ENCODE data around the gene BTBD19. TPM values are rescaled to one million over a fixed set of nuclear protein-coding genes. Genes with fewer than 3 reads are reported as not detected.
A peak's percentile ranks its signal among the peaks of the same experiment; 100 is the strongest.

Gene BTBD19
- total and polyA plus RNA-seq, 9 of the 15 experiments (the other 6 are each of a cell fraction or from before 2014, with no cell fraction given) = 0.22 to 2.0 (median 0.95) TPM

DNA sequence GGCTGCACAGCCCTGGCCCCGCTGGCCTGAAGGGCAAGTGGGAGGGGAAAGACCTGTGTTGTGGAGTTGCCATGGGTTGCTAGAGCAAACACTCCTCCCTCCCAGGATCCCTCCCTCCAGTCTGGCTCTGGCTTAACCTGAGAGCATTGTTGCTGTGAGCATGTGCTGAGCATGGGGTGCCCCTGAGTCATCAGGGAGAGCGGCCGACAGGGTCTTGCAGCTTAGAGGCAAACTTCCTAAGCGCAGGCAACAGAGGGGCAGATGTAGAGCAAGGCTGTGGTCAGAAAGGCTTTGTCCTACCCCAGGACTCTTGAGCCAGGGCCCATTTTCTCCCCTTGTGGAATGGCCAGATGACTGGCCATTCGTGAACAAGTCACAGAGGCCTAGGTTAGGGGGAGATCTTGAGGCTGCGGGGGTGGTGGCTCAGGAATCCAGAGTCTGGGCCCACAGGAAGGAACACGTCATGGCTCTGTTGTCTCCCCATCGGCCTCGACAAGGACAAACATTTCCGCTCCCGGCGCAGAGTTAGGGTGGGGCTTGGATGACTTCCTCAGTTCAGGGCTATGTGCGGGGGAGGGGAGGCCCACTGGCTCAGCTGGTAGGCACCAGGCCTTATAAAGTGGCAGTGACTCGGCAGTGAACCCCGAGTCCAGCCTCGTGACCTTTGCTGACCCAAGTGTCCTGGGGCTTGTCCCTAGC, 810 bp upstream of the BTBD19 start (continued):
- peak in 1 of 3 experiments; percentile 0; a peak in 1 of 6 replicates for TF ChIP-seq CTCF (IDR thresholded peaks at IDR 0.05 in 2 of 3, conservative IDR thresholded peaks at IDR 0.05 in 1 of 3; ENCODE audit: insufficient read depth in 2 of 3, low read depth in 1 of 3, low read length in 3 of 3)
- no peak for TF ChIP-seq ZNF780A (CRISPR knock-in tag; IDR thresholded peaks at IDR 0.05)
- 0 out of 2 replicates have a peak, but pooled peaks have one; percentile 15 for TF ChIP-seq TEAD2 (tag; IDR thresholded peaks at IDR 0.05)
- TF ChIP-seq, protein P1, sequence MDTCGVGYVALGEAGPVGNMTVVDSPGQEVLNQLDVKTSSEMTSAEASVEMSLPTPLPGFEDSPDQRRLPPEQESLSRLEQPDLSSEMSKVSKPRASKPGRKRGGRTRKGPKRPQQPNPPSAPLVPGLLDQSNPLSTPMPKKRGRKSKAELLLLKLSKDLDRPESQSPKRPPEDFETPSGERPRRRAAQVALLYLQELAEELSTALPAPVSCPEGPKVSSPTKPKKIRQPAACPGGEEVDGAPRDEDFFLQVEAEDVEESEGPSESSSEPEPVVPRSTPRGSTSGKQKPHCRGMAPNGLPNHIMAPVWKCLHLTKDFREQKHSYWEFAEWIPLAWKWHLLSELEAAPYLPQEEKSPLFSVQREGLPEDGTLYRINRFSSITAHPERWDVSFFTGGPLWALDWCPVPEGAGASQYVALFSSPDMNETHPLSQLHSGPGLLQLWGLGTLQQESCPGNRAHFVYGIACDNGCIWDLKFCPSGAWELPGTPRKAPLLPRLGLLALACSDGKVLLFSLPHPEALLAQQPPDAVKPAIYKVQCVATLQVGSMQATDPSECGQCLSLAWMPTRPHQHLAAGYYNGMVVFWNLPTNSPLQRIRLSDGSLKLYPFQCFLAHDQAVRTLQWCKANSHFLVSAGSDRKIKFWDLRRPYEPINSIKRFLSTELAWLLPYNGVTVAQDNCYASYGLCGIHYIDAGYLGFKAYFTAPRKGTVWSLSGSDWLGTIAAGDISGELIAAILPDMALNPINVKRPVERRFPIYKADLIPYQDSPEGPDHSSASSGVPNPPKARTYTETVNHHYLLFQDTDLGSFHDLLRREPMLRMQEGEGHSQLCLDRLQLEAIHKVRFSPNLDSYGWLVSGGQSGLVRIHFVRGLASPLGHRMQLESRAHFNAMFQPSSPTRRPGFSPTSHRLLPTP (IDR thresholded peaks at IDR 0.05; ENCODE audit: borderline replicate concordance, extremely low read depth, insufficient read length) = no peak
- TF ChIP-seq CBX5 (IDR thresholded peaks at IDR 0.05; ENCODE audit: borderline replicate concordance, low read depth) = no peak; the same call in 1 of the 2 replicates
- no peak for TF ChIP-seq SREBF2 (CRISPR knock-in tag; IDR thresholded peaks at IDR 0.05)
- TF ChIP-seq, protein P2, sequence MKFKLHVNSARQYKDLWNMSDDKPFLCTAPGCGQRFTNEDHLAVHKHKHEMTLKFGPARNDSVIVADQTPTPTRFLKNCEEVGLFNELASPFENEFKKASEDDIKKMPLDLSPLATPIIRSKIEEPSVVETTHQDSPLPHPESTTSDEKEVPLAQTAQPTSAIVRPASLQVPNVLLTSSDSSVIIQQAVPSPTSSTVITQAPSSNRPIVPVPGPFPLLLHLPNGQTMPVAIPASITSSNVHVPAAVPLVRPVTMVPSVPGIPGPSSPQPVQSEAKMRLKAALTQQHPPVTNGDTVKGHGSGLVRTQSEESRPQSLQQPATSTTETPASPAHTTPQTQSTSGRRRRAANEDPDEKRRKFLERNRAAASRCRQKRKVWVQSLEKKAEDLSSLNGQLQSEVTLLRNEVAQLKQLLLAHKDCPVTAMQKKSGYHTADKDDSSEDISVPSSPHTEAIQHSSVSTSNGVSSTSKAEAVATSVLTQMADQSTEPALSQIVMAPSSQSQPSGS (CRISPR knock-in tag; IDR thresholded peaks at IDR 0.05) = no peak
- peak; percentile 83 for TF ChIP-seq IRF9 (tag; IDR thresholded peaks at IDR 0.05)
- no peak for TF ChIP-seq CCNT2 (IDR thresholded peaks at IDR 0.05; ENCODE audit: borderline replicate concordance, extremely low read depth, insufficient read length, low read depth, low read length)
- TF ChIP-seq SNRNP70 (optimal IDR thresholded peaks at IDR 0.05; ENCODE audit: low read depth, low read length) = no peak
- no peak for TF ChIP-seq SRSF7 (optimal IDR thresholded peaks at IDR 0.05; ENCODE audit: low read depth, low read length)
- peak; percentile 100 for TF ChIP-seq FOXJ3 (CRISPR knock-in tag; IDR thresholded peaks at IDR 0.05)
- peak; percentile 93 for TF ChIP-seq TAF9B (IDR thresholded peaks at IDR 0.05; ENCODE audit: partially characterized antibody)
- TF ChIP-seq TBL1XR1 (IDR thresholded peaks at IDR 0.05; ENCODE audit: low read length in 2 of 2) = 0 out of 4 replicates have a peak, but pooled peaks have one; percentile 25 to 38
- TF ChIP-seq E2F8 (IDR thresholded peaks at IDR 0.05; ENCODE audit: low read depth, partially characterized antibody) = no peak
- TF ChIP-seq DMBX1 (CRISPR knock-in tag; IDR thresholded peaks at IDR 0.05; ENCODE audit: borderline replicate concordance) = peak; percentile 87
- no peak for TF ChIP-seq PRMT5 (CRISPR knock-in tag; IDR thresholded peaks at IDR 0.05)

All from K562 (cell line).